AG04450 (cell line): Measurements from ENCODE around the gene NTNG1. TPM values are rescaled to one million over a fixed set of nuclear protein-coding genes. Genes with fewer than 3 reads are reported as not detected.

ENCODE experiments used
- CTCF ChIA-PET: fragments of 300-600, 350-600 bp; formaldehyde crosslinking; extraction: SDS; loops from one replicate; lab custom pipeline; 2022; ENCODE audit warnings: antibody characterized with exemption, inconsistent platforms; lab: Charles Lee
- POLR2A ChIA-PET: fragments of 350-600 bp; formaldehyde crosslinking; extraction: SDS; loops from one replicate; lab custom pipeline; 2021; ENCODE audit warnings: antibody characterized with exemption, inconsistent platforms; lab: Yijun Ruan, JAX
- DNase-seq: peaks from one replicate; pipeline ENCODE4 v3.0.0-alpha.2; 2011; ENCODE audit warnings: low read depth, low spot score
- H3K27ac ChIP-seq: one replicate; pipeline ENCODE4 v1.5.1; 2012; ENCODE audit warnings: low read depth, low read length, control low read depth
- H3K27me3 ChIP-seq: one replicate; pipeline ENCODE4 v1.6.0; 2012; ENCODE audit warnings: low read length; ENCODE audit not compliant: control insufficient read depth, insufficient read depth
- H3K4me3 ChIP-seq: 2 replicates; pipeline ENCODE4 v1.5.1; 2011; ENCODE audit warnings: mild to moderate bottlenecking, low read depth, low read length, control low read depth
- H3K9me3 ChIP-seq: 2 replicates; pipeline ENCODE4 v1.5.1; 2012; ENCODE audit warnings: low read length; ENCODE audit not compliant: control insufficient read depth, insufficient read depth
- polyA plus RNA-seq: library from polyadenylated mRNA; depleted of rRNA; stranded (reverse); fragments of >200 nt; gene quantifications from 2 replicates; pipeline ENCODE4 v1.2.3, GENCODE V29; 2011
- TF ChIP-seq, protein P1 (sequence below): IDR thresholded peaks from 2 replicates; pipeline ENCODE4 v1.5.1; 2011; ENCODE audit warnings: low read depth, low read length, control low read depth, inconsistent platforms

NTNG1 gene
- polyA plus RNA-seq, 1 experiment, result 0.32 TPM

DNA sequence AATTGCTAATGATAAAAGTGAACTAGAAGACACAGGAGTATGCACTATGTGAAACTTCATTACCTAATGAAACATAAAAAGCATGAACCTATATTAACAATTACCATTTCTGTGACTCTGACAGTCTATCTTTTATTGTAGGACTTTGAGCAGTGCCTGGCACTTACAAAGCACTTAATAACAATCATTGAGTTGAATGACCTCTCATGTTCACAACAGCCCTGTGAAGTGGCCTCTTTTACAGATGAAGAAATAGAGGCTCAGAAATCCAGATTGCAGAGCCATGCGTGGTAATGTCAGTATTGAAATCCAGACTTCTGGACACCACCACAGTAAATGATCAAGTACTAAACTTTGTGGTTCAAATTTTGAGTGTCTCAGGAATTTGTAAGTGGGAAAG lies 326.4 kb downstream of the NTNG1 start:
- TF ChIP-seq, protein P1, sequence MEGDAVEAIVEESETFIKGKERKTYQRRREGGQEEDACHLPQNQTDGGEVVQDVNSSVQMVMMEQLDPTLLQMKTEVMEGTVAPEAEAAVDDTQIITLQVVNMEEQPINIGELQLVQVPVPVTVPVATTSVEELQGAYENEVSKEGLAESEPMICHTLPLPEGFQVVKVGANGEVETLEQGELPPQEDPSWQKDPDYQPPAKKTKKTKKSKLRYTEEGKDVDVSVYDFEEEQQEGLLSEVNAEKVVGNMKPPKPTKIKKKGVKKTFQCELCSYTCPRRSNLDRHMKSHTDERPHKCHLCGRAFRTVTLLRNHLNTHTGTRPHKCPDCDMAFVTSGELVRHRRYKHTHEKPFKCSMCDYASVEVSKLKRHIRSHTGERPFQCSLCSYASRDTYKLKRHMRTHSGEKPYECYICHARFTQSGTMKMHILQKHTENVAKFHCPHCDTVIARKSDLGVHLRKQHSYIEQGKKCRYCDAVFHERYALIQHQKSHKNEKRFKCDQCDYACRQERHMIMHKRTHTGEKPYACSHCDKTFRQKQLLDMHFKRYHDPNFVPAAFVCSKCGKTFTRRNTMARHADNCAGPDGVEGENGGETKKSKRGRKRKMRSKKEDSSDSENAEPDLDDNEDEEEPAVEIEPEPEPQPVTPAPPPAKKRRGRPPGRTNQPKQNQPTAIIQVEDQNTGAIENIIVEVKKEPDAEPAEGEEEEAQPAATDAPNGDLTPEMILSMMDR, result no peak
- no peaks in the 10 kb centered on the region for H3K27me3 ChIP-seq
- H3K9me3 ChIP-seq, result no peaks in the 10 kb centered on the region
- CTCF ChIA-PET, result no interaction called here
- H3K4me3 ChIP-seq, result no peak overlapping the region
- POLR2A ChIA-PET, result no interaction called here
- no peak overlapping the region for H3K27ac ChIP-seq
- DNase-seq, result no peak

DNA sequence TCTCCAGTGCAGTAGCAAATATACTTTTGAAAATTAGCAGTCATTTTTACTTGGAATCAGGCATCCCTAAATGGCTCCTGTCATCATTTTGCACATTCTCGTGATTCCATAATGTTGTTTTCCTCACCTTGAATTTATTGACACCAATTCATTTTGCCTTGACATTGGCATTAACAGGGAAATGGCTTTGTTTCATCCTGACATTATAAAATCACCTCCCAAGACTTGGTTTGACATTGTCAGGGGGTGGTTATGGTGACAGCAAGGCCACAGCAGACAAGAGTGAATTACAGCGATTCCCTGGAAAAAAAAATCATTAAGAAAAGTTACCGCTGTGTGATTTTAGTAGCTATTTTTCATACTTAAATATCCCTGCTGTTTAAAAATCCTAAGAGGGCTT lies 327.0 kb downstream of the NTNG1 start:
- H3K27ac ChIP-seq, result no peak overlapping the region
- no peak for DNase-seq
- TF ChIP-seq, protein P1, result no peak
- no peaks in the 10 kb centered on the region for H3K9me3 ChIP-seq
- CTCF ChIA-PET, result no interaction called here
- POLR2A ChIA-PET, result no interaction called here
- no peak overlapping the region for H3K4me3 ChIP-seq
- no peaks in the 10 kb centered on the region for H3K27me3 ChIP-seq

DNA sequence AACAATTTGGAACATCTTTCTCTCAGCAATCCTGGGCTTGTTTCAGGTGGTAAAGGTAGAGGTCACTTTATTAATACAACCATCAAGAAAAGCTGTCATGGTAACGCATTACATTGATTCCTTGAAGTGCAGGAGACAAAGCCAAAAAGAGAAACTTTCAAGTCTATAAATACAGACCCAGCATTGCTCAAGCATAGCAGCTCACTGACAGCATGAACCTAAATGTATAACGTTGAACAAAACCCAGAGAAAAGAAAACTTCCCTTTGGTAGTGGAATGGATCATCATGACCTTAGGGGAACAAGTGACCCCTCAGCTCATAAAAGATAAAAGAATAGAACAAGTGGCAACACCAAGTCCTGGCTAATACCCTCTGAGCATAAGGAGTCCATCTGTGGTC lies 332.2 kb downstream of the NTNG1 start:
- DNase-seq, result no peak
- H3K9me3 ChIP-seq, result no peaks in the 10 kb centered on the region
- ChIA-PET POLR2A (no interaction called here), CTCF (interaction anchor here (1.0 kb wide), 1 partner anchor 42 kb away, joined by 3 read pairs; no protein-coding TSS in a partner anchor)
- H3K4me3 ChIP-seq, result no peak overlapping the region
- TF ChIP-seq, protein P1, result no peak
- no peak overlapping the region for H3K27ac ChIP-seq
- no peaks in the 10 kb centered on the region for H3K27me3 ChIP-seq

DNA sequence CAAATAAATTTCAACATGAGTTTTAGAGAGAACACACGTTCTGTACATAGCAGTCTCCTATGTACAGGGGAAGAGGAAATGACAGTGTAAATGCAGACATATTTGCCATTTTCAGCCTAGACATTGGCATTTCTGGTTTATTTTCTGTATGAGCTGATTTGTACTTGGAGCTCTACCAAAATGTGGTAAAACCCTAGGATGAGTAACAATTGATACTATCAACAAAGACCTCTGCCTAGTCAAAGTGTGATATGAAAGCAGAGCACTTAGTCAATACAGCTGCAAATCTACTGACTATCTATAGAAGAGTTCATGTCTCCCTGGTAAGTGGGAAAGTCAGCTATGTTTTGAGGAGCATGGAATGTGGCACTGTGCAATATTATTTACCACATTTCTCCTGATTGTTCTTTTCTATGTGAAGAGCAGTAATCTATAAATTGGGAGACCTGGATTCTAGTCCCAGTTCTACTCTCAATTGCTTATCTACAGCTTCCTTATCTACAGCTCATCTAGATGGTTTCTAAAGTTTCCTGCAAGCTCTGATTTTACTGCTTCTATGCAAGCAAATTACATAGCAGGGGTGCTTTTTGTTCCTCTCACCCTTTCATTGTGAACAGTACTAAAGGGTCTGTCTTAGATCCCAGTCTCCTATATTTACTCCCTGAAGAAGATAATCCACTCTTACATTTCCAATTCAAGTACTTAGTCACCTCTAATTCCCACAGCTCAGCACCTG lies 334.2 kb downstream of the NTNG1 start:
- POLR2A ChIA-PET, result no interaction called here
- no peaks in the 10 kb centered on the region for H3K27me3 ChIP-seq
- CTCF ChIA-PET, result no interaction called here
- H3K9me3 ChIP-seq, result no peaks in the 10 kb centered on the region
- H3K4me3 ChIP-seq, result no peak overlapping the region
- DNase-seq, result no peak
- TF ChIP-seq, protein P1, result no peak
- no peak overlapping the region for H3K27ac ChIP-seq

DNA sequence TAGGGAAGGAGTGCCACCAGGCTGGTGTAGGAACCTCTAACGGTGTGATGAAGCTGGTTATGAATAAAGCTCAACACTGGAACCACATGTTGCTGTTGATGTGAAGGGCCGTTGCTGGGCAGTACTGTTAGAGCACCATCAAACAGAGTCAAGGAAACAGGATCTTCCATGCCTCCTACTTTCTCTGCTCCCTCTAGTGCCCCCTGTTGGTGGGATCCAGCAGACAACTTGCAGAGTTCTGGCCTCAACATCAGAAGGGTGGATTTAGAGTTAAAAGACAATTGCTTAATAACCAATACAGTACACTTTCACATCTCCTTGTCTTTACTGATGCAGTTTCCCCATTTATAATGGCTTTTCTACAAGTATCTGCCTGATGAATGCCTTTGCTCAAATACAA lies 336.4 kb downstream of the NTNG1 start:
- TF ChIP-seq, protein P1, result no peak
- CTCF ChIA-PET, result no interaction called here
- POLR2A ChIA-PET, result no interaction called here
- DNase-seq, result no peak
- Histone ChIP-seq H3K27me3 (no peaks in the 10 kb centered on the region), H3K27ac (no peak overlapping the region), H3K9me3 (no peaks in the 10 kb centered on the region), H3K4me3 (no peak overlapping the region)
